Measurements from ENCODE around the gene B2M. TPM values are rescaled to one million over a fixed set of nuclear protein-coding genes. Genes with fewer than 3 reads are reported as not detected.
A peak's percentile ranks its signal among the peaks of the same experiment; 100 is the strongest.

Gene B2M
- total and polyA plus RNA-seq, 2 experiments from 2014 or later: 167 to 180 TPM

- no peaks in the 10 kb centered on the region for H3F3A ChIP-seq (replicated peaks; ENCODE audit: low read depth)
- peak overlapping the region; percentile 86; the same call in 1 of the 2 replicates for H2AFZ ChIP-seq
- no peaks in the 10 kb centered on the region for H3K36me3 ChIP-seq (ENCODE audit: insufficient read depth)
- Mint-ChIP-seq H3K4me1 (peaks cover 8% of the 10 kb centered on the region; the same call in 2 of the 3 replicates), H3K4me3 (peak overlapping the region; percentile 95), H3K36me3 (ENCODE audit: low read depth) (peaks cover 3% of the 10 kb centered on the region), H3K27me3 (ENCODE audit: insufficient read depth, low read depth, poor library complexity) (peaks cover 20% of the 10 kb centered on the region), H3K9me3 (no peaks in the 10 kb centered on the region), H3K27ac (no peak overlapping the region; the same call in 1 of the 2 replicates)
- DNase-seq (ENCODE audit: low spot score): peak; percentile 61
- no peak for TF ChIP-seq ZNF462 (CRISPR knock-in tag; IDR thresholded peaks at IDR 0.05)
- no peak for TF ChIP-seq ZNF331 (CRISPR knock-in tag; IDR thresholded peaks at IDR 0.05; ENCODE audit: low read depth)
- TF ChIP-seq CTCF (conservative IDR thresholded peaks at IDR 0.05; ENCODE audit: low read depth in 2 of 2): no peak
- TF ChIP-seq ZNF114 (CRISPR knock-in tag; IDR thresholded peaks at IDR 0.05): no peak
- no peak for TF ChIP-seq JUNB (IDR thresholded peaks at IDR 0.05; ENCODE audit: unreplicated experiment)
- no peak for TF ChIP-seq NANOG (IDR thresholded peaks at IDR 0.05; ENCODE audit: borderline replicate concordance)
- TF ChIP-seq REST (IDR thresholded peaks at IDR 0.05; ENCODE audit: unreplicated experiment): no peak
- H3K4me3 ChIP-seq: peak overlapping the region; percentile 61
- H3K27me3 ChIP-seq (ENCODE audit: insufficient read depth): peaks cover 16% of the 10 kb centered on the region
- peaks cover 10% of the 10 kb centered on the region; the same call in 1 of the 2 replicates for H3K79me2 ChIP-seq (replicated peaks; ENCODE audit: insufficient read depth)
- no peaks in the 10 kb centered on the region for H3K9me2 ChIP-seq (ENCODE audit: insufficient read depth)
- H4K20me1 ChIP-seq (replicated peaks; ENCODE audit: insufficient read depth): peaks cover 11% of the 10 kb centered on the region; the same call in 1 of the 2 replicates
- peak overlapping the region; percentile 81 for H3K4me2 ChIP-seq
- no peaks in the 10 kb centered on the region for H3K4me1 ChIP-seq (ENCODE audit: insufficient read depth)
- no peak overlapping the region for H3K27ac ChIP-seq (ENCODE audit: low read depth)
- ATAC-seq: peak; percentile 60
Observed at GRCh38 chr15:44711743-44712345, 527 bp downstream of the B2M start.
